GM23338 (cell line): ENCODE data around the gene CLASRP. TPM values are rescaled to one million over a fixed set of nuclear protein-coding genes. Genes with fewer than 3 reads are reported as not detected.
A peak's percentile ranks its signal among the peaks of the same experiment; 100 is the strongest.

Experiments used
- ATAC-seq: fragments of 200-7000 bp; cut with Tn5 transposase; 3 replicates; pipeline ENCODE4 v1.9.1; 2020
- DNase-seq: peaks from one replicate; pipeline ENCODE4 v3.0.0-alpha.2; 2015; ENCODE audit warnings: low spot score
- H2AFZ ChIP-seq: fragments of 200-600 bp; sonication (generic); 2 replicates; pipeline ENCODE4 v1.8.0; 2016; ENCODE audit warnings: antibody characterized with exemption, mild to moderate bottlenecking, moderate library complexity
- H3F3A ChIP-seq: fragments of 200-600 bp; sonication (generic); replicated peaks from 2 replicates; pipeline ENCODE4 v1.8.0; 2017; ENCODE audit warnings: antibody characterized with exemption, mixed run types, low read depth
- H3K27ac ChIP-seq: fragments of 200-600 bp; sonication (generic); 2 replicates; pipeline ENCODE4 v1.6.1; 2016; ENCODE audit warnings: low read depth
- H3K27me3 ChIP-seq: fragments of 200-600 bp; sonication (generic); 2 replicates; pipeline ENCODE4 v1.8.0; 2016; ENCODE audit warnings: mild to moderate bottlenecking, mixed run types, moderate library complexity; ENCODE audit not compliant: insufficient read depth
- H3K36me3 ChIP-seq: fragments of 200-600 bp; sonication (generic); 2 replicates; pipeline ENCODE4 v1.8.0; 2016; ENCODE audit warnings: mild to moderate bottlenecking; ENCODE audit not compliant: insufficient read depth
- H3K4me1 ChIP-seq: fragments of 200-600 bp; sonication (generic); 2 replicates; pipeline ENCODE4 v1.8.0; 2016; ENCODE audit warnings: mild to moderate bottlenecking, moderate library complexity; ENCODE audit not compliant: insufficient read depth
- H3K4me2 ChIP-seq: fragments of 200-600 bp; sonication (generic); 2 replicates; pipeline ENCODE4 v1.7.1; 2017; ENCODE audit warnings: mixed run types
- H3K4me3 ChIP-seq: fragments of 200-600 bp; sonication (generic); 2 replicates; pipeline ENCODE4 v1.6.1; 2016; ENCODE audit warnings: mixed run types
- H3K79me2 ChIP-seq: fragments of 200-600 bp; sonication (generic); replicated peaks from 2 replicates; pipeline ENCODE4 v1.8.0; 2017; ENCODE audit warnings: mild to moderate bottlenecking; ENCODE audit not compliant: insufficient read depth
- H3K9me2 ChIP-seq: fragments of 200-600 bp; sonication (generic); 2 replicates; pipeline ENCODE4 v1.8.0; 2017; ENCODE audit not compliant: insufficient read depth
- H4K20me1 ChIP-seq: fragments of 200-600 bp; sonication (generic); replicated peaks from 2 replicates; pipeline ENCODE4 v1.8.0; 2017; ENCODE audit warnings: mild to moderate bottlenecking; ENCODE audit not compliant: insufficient read depth
- H3K27ac Mint-ChIP-seq: 2 replicates; pipeline ENCODE4 v1.8.0; 2020; ENCODE audit warnings: inconsistent platforms, mild to moderate bottlenecking, moderate library complexity, mixed read lengths
- H3K27me3 Mint-ChIP-seq: 3 replicates; pipeline ENCODE4 v1.8.0; 2022; ENCODE audit warnings: low read depth, mild to moderate bottlenecking, moderate library complexity, mixed read lengths, inconsistent platforms; ENCODE audit not compliant: insufficient read depth, poor library complexity
- H3K36me3 Mint-ChIP-seq: 3 replicates; pipeline ENCODE4 v1.8.0; 2021; ENCODE audit warnings: low read depth, mild to moderate bottlenecking, inconsistent platforms, moderate library complexity, mixed read lengths
- H3K4me1 Mint-ChIP-seq: 3 replicates; pipeline ENCODE4 v1.8.0; 2020; ENCODE audit warnings: mild to moderate bottlenecking, inconsistent platforms, mixed read lengths
- H3K4me3 Mint-ChIP-seq: 3 replicates; pipeline ENCODE4 v1.8.0; 2021; ENCODE audit warnings: moderate library complexity, mild to moderate bottlenecking, inconsistent platforms, mixed read lengths
- H3K9me3 Mint-ChIP-seq: 3 replicates; pipeline ENCODE4 v1.8.0; 2020; ENCODE audit warnings: moderate library complexity, mild to moderate bottlenecking, inconsistent platforms, mixed read lengths
- CREB1 ChIP-seq: fragments of 250-450 bp; sonication (Bioruptor Pico); IDR thresholded peaks from 2 replicates; pipeline ENCODE4 v1.5.0; 2020; ENCODE audit warnings: low read depth, mild to moderate bottlenecking, moderate library complexity
- ETS1 ChIP-seq: IDR thresholded peaks from 2 replicates; pipeline ENCODE4 v1.6.1; 2016; ENCODE audit warnings: antibody characterized with exemption
- EZH2 ChIP-seq: fragments of 200-600 bp; sonication (generic); IDR thresholded peaks from one replicate; pipeline ENCODE4 v1.8.0; 2017; ENCODE audit warnings: antibody characterized with exemption, mild to moderate bottlenecking, low read depth; ENCODE audit not compliant: unreplicated experiment
- EZH2phosphoT487 ChIP-seq: fragments of 200-600 bp; sonication (generic); IDR thresholded peaks from one replicate; pipeline ENCODE4 v1.8.1; 2018; ENCODE audit warnings: antibody characterized with exemption; ENCODE audit not compliant: unreplicated experiment
- NANOG ChIP-seq: IDR thresholded peaks from 2 replicates; pipeline ENCODE4 v1.6.1; 2016; ENCODE audit warnings: antibody characterized with exemption, borderline replicate concordance
- POLR2AphosphoS5 ChIP-seq: IDR thresholded peaks from 2 replicates; pipeline ENCODE4 v1.6.1; 2016; ENCODE audit warnings: antibody characterized with exemption, low read depth
- polyA plus RNA-seq: library from polyadenylated mRNA; unstranded; fragments of >200 nt; fragmentation: Nextera tagmentation; extraction: Ambion mirVana; gene quantifications from 2 replicates; pipeline ENCODE4 v1.2.1, GENCODE V29; 2016
- total RNA-seq: library from RNA; depleted of rRNA; stranded (reverse); fragments of >200 nt; shearing (Covaris generic); gene quantifications from 2 replicates; pipeline ENCODE4 v1.2.3, GENCODE V29; 2014
- TF ChIP-seq, protein P1 (sequence below), 2 experiments: fragments of 200-600 bp in 1 of 2; sonication (generic) in 1 of 2; conservative IDR thresholded peaks; 2 replicates each; pipeline versions ENCODE4 v1.5.1 to v1.6.1; 2016 to 2017; ENCODE audit warnings: antibody characterized with exemption in 2 of 2, low read depth in 2 of 2, mild to moderate bottlenecking in 2 of 2, moderate library complexity in 1 of 2
- TF ChIP-seq, protein P2 (sequence below): fragments of 250-450 bp; sonication (Bioruptor Pico); IDR thresholded peaks from 2 replicates; pipeline ENCODE4 v1.5.0; 2020; ENCODE audit warnings: mild to moderate bottlenecking, moderate library complexity

Gene CLASRP
- total and polyA plus RNA-seq, 2 experiments from 2014 or later, result 27.1 to 78.7 TPM

GRCh38 chr19:45076029-45076850 is 37.4 kb downstream of the CLASRP start, which contains the start of gene ZNF296:
Gene ZNF296, minus strand, starts transcription at chr19:45076478. Its CDS starts 105 bp downstream, at chr19:45076373.
- TF ChIP-seq CREB1 (CRISPR knock-in tag) (0 out of 2 replicates have a peak, but pooled peaks have one; percentile 28), POLR2AphosphoS5 (peak; percentile 89), ETS1 (no peak)
- peaks cover 34% of the 10 kb centered on the region for H3K4me1 Mint-ChIP-seq
- H3K4me3 Mint-ChIP-seq, result peak within 1 kb of the TSS; percentile 85
- H3K4me2 ChIP-seq, result peak within 1 kb of the TSS; percentile 98
- no peaks in the 10 kb centered on the region for H3K9me3 Mint-ChIP-seq
- H3F3A ChIP-seq, result peaks cover 41% of the 10 kb centered on the region
- peaks cover 51% of the 10 kb centered on the region for H3K79me2 ChIP-seq
- peak within 1 kb of the TSS; percentile 85 for H3K27ac ChIP-seq
- no peaks in the 10 kb centered on the region for H3K27me3 ChIP-seq
- ATAC-seq, result peak; percentile 42
- H2AFZ ChIP-seq, result peak within 1 kb of the TSS; percentile 3; the same call in 1 of the 2 replicates
- no peaks in the 10 kb centered on the region for H3K36me3 ChIP-seq
- H3K9me2 ChIP-seq, result no peaks in the 10 kb centered on the region
- H3K4me1 ChIP-seq, result peaks cover 46% of the 10 kb centered on the region
- H3K27ac Mint-ChIP-seq, result peak within 1 kb of the TSS; percentile 36
- peaks cover 13% of the 10 kb centered on the region for H3K27me3 Mint-ChIP-seq
- peaks cover 15% of the 10 kb centered on the region; the same call in 2 of the 3 replicates for H3K36me3 Mint-ChIP-seq
- H4K20me1 ChIP-seq, result peaks cover 13% of the 10 kb centered on the region
- DNase-seq, result peak; percentile 92
- peak within 1 kb of the TSS; percentile 85 for H3K4me3 ChIP-seq

DNA sequence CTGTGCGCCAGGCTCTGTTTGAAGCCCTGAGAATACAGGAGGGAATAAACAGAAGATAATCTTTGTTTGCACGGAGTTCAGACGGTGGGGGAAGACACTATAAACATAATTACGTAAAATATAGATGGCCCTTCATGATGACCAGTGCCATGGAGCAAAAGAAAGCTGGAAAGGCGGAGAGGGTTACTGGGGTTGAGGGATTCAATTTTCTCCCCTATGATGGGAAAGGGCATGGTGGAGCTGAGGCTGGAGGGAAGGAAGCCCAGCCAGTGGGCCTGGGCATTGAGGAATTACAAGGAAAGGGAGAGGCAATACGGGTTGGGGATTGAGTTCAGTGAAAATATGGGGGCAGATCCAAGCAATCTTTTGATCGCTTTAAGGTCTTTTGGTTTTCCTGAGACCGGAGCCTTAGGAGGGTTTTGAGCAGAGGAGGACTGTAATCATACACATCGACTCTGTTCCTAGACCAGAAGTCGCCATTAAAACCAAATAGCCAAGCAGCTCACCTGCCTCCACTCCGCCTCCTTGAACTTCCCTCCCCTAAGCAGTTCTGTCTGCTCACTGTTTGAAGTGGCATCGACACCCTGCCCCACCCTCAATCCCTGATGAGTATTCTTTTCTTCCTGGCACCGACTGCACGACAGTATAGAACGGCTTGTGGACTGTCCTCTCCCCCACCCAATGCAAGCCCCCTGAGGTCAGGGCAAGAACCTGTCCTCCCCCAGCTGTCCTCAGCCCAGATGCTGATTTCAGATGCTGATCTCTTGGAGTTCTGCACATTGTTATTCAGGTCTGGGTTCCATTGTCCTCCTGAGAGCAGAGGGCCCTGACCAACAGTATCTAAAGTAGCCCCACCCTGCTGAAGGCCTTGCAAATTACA is 38.2 kb downstream of the CLASRP start:
- no peaks in the 10 kb centered on the region for H3K27me3 ChIP-seq
- TF ChIP-seq EZH2phosphoT487 (no peak), NANOG (peak; percentile 40; the same call in 1 of the 2 replicates), EZH2 (no peak)
- TF ChIP-seq, protein P1, sequence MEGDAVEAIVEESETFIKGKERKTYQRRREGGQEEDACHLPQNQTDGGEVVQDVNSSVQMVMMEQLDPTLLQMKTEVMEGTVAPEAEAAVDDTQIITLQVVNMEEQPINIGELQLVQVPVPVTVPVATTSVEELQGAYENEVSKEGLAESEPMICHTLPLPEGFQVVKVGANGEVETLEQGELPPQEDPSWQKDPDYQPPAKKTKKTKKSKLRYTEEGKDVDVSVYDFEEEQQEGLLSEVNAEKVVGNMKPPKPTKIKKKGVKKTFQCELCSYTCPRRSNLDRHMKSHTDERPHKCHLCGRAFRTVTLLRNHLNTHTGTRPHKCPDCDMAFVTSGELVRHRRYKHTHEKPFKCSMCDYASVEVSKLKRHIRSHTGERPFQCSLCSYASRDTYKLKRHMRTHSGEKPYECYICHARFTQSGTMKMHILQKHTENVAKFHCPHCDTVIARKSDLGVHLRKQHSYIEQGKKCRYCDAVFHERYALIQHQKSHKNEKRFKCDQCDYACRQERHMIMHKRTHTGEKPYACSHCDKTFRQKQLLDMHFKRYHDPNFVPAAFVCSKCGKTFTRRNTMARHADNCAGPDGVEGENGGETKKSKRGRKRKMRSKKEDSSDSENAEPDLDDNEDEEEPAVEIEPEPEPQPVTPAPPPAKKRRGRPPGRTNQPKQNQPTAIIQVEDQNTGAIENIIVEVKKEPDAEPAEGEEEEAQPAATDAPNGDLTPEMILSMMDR (conservative IDR thresholded peaks at IDR 0.05; ENCODE audit: low read depth in 2 of 2), result no peak
- TF ChIP-seq, protein P2, sequence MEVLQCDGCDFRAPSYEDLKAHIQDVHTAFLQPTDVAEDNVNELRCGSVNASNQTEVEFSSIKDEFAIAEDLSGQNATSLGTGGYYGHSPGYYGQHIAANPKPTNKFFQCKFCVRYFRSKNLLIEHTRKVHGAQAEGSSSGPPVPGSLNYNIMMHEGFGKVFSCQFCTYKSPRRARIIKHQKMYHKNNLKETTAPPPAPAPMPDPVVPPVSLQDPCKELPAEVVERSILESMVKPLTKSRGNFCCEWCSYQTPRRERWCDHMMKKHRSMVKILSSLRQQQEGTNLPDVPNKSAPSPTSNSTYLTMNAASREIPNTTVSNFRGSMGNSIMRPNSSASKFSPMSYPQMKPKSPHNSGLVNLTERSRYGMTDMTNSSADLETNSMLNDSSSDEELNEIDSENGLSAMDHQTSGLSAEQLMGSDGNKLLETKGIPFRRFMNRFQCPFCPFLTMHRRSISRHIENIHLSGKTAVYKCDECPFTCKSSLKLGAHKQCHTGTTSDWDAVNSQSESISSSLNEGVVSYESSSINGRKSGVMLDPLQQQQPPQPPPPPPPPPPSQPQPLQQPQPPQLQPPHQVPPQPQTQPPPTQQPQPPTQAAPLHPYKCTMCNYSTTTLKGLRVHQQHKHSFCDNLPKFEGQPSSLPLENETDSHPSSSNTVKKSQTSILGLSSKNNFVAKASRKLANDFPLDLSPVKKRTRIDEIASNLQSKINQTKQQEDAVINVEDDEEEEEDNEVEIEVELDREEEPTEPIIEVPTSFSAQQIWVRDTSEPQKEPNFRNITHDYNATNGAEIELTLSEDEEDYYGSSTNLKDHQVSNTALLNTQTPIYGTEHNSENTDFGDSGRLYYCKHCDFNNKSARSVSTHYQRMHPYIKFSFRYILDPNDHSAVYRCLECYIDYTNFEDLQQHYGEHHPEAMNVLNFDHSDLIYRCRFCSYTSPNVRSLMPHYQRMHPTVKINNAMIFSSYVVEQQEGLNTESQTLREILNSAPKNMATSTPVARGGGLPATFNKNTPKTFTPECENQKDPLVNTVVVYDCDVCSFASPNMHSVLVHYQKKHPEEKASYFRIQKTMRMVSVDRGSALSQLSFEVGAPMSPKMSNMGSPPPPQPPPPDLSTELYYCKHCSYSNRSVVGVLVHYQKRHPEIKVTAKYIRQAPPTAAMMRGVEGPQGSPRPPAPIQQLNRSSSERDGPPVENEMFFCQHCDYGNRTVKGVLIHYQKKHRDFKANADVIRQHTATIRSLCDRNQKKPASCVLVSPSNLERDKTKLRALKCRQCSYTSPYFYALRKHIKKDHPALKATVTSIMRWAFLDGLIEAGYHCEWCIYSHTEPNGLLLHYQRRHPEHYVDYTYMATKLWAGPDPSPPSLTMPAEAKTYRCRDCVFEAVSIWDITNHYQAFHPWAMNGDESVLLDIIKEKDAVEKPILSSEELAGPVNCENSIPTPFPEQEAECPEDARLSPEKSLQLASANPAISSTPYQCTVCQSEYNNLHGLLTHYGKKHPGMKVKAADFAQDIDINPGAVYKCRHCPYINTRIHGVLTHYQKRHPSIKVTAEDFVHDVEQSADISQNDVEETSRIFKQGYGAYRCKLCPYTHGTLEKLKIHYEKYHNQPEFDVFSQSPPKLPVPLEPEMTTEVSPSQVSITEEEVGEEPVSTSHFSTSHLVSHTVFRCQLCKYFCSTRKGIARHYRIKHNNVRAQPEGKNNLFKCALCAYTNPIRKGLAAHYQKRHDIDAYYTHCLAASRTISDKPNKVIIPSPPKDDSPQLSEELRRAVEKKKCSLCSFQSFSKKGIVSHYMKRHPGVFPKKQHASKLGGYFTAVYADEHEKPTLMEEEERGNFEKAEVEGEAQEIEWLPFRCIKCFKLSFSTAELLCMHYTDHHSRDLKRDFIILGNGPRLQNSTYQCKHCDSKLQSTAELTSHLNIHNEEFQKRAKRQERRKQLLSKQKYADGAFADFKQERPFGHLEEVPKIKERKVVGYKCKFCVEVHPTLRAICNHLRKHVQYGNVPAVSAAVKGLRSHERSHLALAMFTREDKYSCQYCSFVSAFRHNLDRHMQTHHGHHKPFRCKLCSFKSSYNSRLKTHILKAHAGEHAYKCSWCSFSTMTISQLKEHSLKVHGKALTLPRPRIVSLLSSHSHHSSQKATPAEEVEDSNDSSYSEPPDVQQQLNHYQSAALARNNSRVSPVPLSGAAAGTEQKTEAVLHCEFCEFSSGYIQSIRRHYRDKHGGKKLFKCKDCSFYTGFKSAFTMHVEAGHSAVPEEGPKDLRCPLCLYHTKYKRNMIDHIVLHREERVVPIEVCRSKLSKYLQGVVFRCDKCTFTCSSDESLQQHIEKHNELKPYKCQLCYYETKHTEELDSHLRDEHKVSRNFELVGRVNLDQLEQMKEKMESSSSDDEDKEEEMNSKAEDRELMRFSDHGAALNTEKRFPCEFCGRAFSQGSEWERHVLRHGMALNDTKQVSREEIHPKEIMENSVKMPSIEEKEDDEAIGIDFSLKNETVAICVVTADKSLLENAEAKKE (CRISPR knock-in tag), result peak; percentile 81

More for the DNA sequence above, 38.2 kb downstream of the CLASRP start:
- H3K36me3 Mint-ChIP-seq, result peaks cover 18% of the 10 kb centered on the region
- peak overlapping the region; percentile 85 for H3K4me3 Mint-ChIP-seq
- peak overlapping the region; percentile 20 for H3K27ac Mint-ChIP-seq
- Histone ChIP-seq H3K4me1 (peaks cover 51% of the 10 kb centered on the region), H4K20me1 (peaks cover 14% of the 10 kb centered on the region), H3K36me3 (no peaks in the 10 kb centered on the region; the same call in 1 of the 2 replicates), H3K4me3 (peak overlapping the region; percentile 85), H3F3A (peaks cover 41% of the 10 kb centered on the region), H3K4me2 (peak overlapping the region; percentile 98), H3K79me2 (peaks cover 60% of the 10 kb centered on the region), H2AFZ (peak overlapping the region; percentile 3; the same call in 1 of the 2 replicates), H3K9me2 (no peaks in the 10 kb centered on the region), H3K27ac (peak overlapping the region; percentile 85)
- peaks cover 2% of the 10 kb centered on the region; the same call in 1 of the 3 replicates for H3K9me3 Mint-ChIP-seq
- peaks cover 42% of the 10 kb centered on the region for H3K4me1 Mint-ChIP-seq
- ATAC-seq (peak; percentile 5), DNase-seq (peak; percentile 75)
- peaks cover 14% of the 10 kb centered on the region for H3K27me3 Mint-ChIP-seq
